GM19239 (cell line): ENCODE measurements around the gene PIK3C2B.

Experiments used
- DNase-seq: peaks from one replicate; pipeline ENCODE4 v3.0.0; 2011; ENCODE audit warnings: low spot score; ENCODE audit not compliant: insufficient read length
- FAIRE-seq: peaks from 2 replicates; lab custom pipeline; 2011; peaks lifted over from hg19 to GRCh38; lab: Jason Lieb, UNC

PIK3C2B gene

DNA sequence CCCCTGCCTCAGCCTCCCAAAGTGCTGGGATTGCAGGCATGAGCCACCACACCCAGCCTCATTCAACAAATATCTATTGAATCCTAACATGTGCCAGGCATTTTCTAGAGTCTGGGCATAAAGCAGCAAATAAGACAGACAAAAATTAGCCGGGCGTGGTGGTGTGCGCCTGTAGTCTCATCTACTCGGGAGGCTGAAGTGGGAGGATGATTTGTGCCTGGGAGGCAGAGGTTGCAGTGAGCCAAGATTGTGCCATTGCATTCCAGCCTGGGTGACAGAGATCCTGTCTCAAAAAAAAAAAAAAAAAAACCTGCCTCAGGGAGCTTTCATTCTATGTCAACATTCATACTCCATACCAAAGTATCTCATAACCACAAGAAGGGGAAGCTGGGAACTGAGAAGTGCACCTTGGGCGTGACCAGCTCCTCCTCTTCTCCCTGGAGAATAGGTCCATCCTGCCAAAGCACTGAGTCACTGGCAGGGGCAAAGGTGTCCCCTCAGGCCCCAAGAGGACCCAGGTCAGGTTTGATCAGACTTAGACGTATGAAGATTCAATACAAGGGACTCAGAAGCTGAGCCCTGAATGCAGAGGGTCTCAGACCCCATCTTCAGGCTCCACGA lies 46.2 kb downstream of the PIK3C2B start:
- DNase-seq, result no peak
- FAIRE-seq, result no peak

DNA sequence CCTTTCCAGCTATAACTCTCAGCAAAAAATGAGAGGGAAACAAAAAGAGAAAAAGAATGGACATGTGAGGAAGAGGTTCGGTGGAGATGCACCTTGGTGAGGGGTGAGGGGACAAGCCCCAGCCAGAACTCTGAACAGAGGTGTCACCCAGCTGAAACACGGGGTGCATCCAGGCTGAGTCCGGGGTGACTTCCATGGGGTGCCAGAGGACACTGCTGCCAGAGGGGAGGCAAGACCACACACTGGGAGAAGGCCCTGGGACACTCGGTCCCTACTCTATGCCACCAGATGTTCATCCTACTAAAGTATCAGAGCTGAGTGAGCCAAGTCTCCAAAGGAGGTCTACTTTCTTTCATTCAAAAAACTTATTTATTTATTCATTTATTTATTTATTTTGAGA lies 46.9 kb downstream of the PIK3C2B start:
- no peak for DNase-seq
- FAIRE-seq, result no peak

DNA sequence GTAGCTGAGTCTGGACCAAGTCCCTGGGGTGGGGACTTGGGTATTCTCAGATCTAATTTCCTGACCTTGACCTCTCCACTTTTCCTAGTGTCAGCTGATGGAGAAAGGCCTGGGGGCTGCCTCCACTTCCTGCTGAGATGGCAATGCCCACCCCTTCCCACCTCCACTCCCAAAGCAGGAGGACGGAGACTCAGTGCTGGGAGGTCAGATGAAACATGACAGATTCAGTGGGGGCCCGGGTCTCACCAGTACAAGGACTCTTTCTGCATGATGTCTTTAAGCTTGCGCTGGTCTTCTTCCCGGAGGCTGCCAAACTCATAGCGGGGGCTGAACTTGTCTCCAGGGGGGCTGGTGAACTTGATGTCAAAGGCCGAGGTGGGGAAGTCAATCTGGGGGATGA lies 47.4 kb downstream of the PIK3C2B start:
- no peak for DNase-seq
- no peak for FAIRE-seq

DNA sequence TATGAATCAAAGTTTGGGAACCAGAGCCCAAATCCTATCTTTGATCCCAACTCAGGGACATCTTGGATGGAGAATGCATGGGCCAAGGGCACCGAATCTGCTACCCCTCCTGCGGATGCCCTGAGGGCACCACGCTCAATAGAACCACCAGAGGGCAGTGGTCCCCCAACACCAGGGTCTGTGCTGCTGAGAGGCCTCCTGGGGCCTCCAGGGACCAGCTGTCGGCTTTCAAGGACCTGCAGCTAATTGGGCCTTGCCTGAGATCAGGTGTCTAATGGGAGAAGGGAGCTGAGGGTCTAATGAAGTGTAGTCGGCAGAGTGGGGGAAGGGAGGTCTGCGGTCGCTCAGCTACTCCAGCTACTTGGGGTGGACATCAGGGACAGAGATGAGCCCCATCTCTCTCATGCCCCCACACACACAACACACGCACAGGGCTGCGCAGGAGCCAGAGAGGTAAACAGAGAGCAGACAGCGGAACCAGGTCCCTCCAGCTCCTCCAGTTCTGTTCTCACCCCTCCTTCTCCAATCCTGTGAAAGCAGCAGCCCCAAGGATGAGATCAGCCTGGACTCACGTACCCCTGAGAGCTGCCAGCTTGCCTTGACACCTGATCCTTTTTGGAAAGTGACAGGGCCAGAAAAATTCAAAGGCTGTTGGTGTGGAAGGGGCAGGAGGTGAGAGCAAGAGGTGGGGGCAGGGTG lies 48.0 kb downstream of the PIK3C2B start:
- FAIRE-seq, result peak; percentile 92
- peak; percentile 86 for DNase-seq

DNA sequence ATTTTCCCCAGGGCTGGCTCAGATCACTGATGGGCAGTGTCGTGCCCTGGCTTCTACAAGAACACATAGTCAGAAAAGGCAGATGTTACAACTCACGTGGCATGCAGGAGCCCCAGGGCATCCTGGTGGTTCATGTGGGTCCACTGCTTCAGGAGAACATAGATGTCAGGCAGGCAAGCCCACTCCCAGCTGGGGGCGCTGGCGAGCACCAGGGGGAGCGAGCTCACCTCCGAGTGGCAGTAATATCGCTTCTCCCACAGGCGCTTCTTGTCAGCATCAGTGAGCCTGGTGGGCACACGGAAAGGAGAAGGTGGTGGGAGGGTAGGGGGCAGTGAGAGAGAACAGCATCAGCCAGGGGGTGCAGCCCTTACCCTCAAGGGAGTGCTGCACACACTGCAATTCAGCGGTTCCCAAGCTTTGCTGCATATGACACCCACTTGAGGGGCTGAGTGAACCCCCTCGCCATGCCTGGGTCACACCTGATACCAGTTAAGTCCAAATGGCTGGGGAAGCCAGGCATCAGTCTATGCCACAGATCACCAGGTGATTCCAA lies 48.7 kb downstream of the PIK3C2B start:
- DNase-seq (no peak), FAIRE-seq (no peak)
